VCaP (cell line): Measurements from ENCODE around the gene RXFP1.

Experiments used
- H3K27ac ChIP-seq: fragments of 450-650 bp; 2 replicates; pipeline ENCODE4 v1.5.1; 2017
- CTCF ChIP-seq: fragments of 450-650 bp; conservative IDR thresholded peaks from 2 replicates; pipeline ENCODE4 v1.5.1; 2017; ENCODE audit warnings: mild to moderate bottlenecking, moderate library complexity

The RXFP1 gene

GRCh38 chr4:158541506-158541905 is 19.8 kb downstream of the RXFP1 start:
- no peak for TF ChIP-seq CTCF
- no peak overlapping the region for H3K27ac ChIP-seq

- H3K27ac ChIP-seq: no peak overlapping the region
- no peak for TF ChIP-seq CTCF
Measured at GRCh38 chr4:158543191-158543590, 21.5 kb downstream of the RXFP1 start.

- H3K27ac ChIP-seq: no peak overlapping the region
- no peak for TF ChIP-seq CTCF
Measured at GRCh38 chr4:158544141-158544540, 22.5 kb downstream of the RXFP1 start.

GRCh38 chr4:158553364-158553763 is 31.7 kb downstream of the RXFP1 start:
- TF ChIP-seq CTCF: no peak
- H3K27ac ChIP-seq: no peak overlapping the region

GRCh38 chr4:158560284-158560683 is 38.6 kb downstream of the RXFP1 start:
- no peak overlapping the region for H3K27ac ChIP-seq
- TF ChIP-seq CTCF: no peak

GRCh38 chr4:158566860-158567259 is 45.2 kb downstream of the RXFP1 start:
- TF ChIP-seq CTCF: no peak
- no peak overlapping the region for H3K27ac ChIP-seq

GRCh38 chr4:158571736-158572135 is 50.1 kb downstream of the RXFP1 start:
- no peak overlapping the region for H3K27ac ChIP-seq
- no peak for TF ChIP-seq CTCF

- TF ChIP-seq CTCF: no peak
- H3K27ac ChIP-seq: no peak overlapping the region
Measured at GRCh38 chr4:158572608-158573007, 50.9 kb downstream of the RXFP1 start.
